GM15510 (cell line): ENCODE data around the gene ACTG1.

Experiments used
- POLR2A ChIP-seq: IDR thresholded peaks from 3 replicates; pipeline ENCODE4 v1.6.1; 2011; ENCODE audit warnings: borderline replicate concordance; ENCODE audit not compliant: insufficient read length; ENCODE audit errors: extremely low read depth

Gene ACTG1

DNA sequence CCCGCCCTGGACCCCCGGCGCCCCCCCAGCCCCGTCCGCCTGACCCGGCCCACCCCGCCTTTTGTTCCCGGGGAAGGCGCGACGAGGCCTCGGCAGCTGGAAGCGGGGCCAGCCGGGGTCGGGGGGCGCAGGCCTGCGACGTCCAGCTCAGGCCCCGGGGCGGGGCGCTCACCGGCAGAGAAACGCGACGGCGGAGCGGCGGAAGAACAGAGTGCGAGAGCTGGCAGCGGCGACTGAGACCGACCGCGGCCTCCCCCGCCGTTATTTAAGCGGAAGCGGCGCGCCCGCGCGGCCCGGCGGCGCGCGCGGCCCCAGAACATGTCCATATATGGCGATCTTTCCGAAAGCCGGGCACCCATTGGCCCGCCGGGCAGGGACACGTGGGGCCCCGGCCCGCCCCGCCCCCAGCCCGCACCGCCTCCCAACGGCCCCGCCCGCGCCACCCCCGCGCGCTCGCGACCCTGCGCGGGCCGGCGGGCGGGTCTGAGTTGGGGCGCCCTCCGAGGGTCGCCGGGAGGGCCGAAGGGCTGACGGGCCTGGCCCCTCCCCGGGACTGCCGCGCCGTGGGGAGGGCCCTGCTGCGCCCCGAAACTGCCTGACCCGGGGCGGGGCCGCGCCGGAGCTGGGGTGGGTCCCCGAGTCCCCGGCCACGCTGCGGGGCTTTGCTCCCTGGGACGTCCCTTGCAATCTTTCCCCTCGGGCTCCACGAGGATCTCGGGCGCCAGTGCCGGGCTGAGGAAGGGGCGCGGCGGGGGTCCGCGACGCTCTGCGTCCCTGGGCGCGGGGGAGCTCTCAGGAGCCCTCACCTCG, at the start of gene ACTG1:
ACTG1 (minus strand) TSS at position 238 of the 810 bp plus-strand sequence. CDS start 445 bp downstream, outside the sequence.
- peak; percentile 100 for TF ChIP-seq POLR2A

DNA sequence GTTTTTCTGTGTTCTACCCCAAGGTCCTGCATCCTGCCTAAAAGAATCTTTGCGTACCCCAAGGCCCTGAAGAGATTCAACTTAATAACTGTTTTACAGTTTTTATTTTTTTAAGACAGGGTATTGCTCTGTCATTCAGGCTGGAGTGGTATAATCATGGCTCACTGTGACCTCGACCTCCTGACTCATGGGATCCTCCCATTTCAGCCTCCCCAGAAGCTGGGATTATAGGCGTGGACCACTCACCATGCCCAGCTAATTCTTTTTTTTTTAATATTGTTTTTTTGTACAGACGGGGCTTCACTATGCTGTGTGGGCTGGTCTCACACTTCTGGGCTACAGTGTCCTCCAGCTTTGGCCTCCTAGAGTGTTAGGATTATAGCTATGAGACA, 48.9 kb upstream of the ACTG1 start:
- no peak for TF ChIP-seq POLR2A

DNA sequence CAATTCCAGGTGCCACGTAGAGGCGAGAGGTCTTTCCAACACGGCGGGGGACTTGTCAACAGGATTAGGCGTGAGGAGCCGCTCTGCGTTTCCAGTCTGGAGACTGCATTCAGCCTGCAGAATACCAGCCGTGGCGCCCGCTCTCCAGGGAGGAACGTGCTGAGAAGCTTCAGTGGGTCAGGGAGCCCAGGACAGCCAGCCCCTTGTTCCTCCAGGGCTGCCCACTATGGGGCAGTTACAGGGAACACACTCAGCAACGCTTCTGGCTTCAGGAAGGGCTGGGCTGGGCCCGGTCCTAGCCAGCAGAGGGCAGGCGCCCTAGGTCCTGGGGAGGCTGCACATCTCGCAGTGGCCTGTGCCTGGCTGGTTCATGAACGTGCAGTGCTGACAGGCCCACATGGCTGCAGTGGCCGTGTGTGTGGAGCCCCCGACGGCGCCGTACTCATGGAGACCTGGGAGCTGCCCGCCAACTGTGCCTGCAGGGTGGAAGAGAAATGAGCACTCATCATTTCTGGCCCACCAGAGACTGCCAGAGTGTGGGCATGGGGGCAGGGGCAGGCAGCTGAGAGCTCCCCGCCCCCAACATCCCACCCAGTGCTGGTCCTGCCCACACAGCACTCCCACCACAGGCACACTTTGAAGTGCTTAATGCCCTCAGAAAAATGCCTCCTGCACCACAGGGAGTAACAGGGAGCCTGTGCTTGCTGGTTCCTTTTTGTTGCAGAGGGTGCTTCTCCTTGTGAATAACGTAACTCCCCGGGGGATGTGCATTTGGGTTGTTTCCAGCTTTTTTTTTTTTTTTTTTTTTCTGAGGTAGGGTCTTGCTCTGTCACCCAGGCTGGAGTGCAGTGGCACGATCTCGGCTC, 46.6 kb upstream of the ACTG1 start:
- TF ChIP-seq POLR2A = peak; percentile 12

- no peak for TF ChIP-seq POLR2A
Observed at GRCh38 chr17:81558115-81558468, 45.5 kb upstream of the ACTG1 start.

- TF ChIP-seq POLR2A = no peak
Observed at GRCh38 chr17:81557276-81558114, 44.9 kb upstream of the ACTG1 start.

DNA sequence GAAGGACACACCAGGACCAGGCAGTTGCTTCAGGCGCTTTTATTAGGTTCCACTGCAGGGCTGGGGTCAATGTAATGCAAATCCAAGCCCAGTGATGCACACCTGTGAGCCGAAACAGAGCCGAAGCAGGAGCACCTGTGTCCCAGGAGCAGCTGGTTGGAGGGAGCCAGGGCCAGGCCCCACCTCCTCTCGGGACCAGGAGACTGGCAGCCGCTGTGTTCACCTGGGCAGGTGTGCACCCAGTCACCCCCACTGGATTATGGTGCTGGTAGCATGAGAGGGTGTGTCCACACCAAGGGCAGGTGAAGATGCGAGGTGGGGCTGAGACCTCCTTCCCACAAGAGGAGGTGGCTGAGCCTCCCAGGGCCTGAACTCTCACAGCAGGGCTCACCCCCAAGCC, 44.3 kb upstream of the ACTG1 start:
- peak; percentile 10 for TF ChIP-seq POLR2A

GRCh38 chr17:81556175-81556691, 43.6 kb upstream of the ACTG1 start:
- TF ChIP-seq POLR2A = no peak

DNA sequence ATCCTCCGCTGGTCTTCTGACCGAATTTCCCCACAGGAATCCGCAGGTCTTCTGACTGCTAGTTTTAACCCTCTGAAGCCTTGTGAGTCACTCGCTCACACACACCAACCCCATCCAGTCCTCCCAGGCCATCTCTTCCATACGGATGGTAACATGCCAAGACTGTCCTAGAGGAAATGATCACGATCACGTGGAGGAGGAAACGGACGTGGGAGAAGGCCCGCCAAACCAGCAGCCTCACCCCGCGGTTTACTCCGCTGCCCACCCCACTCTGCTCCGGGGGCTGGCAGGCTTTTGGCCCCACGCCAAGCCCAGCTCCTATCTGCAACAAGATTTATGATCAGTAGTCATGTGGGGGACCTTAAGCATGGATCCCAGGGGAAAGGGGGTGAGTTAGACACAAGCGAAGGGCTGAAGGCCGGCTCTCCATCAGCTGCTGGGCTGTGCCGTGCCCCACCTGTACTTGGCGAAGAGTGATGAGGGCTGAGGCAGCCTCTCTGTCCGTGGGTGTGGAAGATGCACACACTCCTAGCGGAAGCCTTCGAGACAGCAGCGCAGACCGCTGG, 41.1 kb upstream of the ACTG1 start:
- TF ChIP-seq POLR2A = no peak

GRCh38 chr17:81553018-81553615, 40.5 kb upstream of the ACTG1 start:
- peak; percentile 57 for TF ChIP-seq POLR2A

GRCh38 chr17:81552244-81553017, 39.8 kb upstream of the ACTG1 start, which contains the start of gene FAAP100:
FAAP100 (minus strand) TSS chr17:81552353; CDS start chr17:81552330, 23 bp downstream.
- peak; percentile 94 for TF ChIP-seq POLR2A

DNA sequence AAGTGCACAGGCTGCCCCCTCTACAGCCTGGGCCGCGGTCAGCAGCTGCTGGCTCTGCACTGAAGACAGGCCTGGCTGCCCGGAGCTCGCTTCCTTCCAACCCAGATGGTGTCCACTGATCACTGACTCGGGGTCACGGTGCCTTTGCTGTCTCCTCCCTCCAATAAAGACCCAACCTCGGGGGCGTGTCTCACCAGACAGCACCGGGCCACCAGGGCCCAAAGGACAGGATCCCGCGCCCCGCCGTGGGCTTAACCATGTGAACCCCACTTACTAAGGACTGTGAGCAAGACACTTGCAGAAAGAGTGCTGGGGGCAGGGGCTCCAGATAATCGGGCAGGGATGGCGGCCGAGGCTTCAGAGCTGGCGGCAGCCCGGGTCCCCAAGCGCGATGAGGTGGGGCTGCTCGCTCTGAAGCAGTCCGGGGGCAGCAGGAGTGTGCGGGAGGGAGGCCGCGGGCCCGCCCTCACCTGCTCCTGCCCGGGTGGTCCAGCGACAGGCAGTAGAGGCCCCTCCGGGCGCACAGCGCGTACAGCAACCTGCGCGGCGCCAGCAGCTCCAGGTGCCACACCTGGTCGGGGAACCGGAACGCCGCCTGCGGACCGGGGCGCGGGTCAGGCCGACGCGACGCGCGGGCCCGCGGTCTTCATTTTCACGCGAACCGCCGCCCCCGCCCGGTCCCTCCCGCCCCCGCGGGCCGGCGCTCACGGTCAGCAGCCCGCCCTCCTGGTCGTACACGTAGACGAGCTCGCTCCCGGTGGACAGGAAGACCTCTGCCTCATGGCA, 39.1 kb upstream of the ACTG1 start:
- TF ChIP-seq POLR2A = no peak

DNA sequence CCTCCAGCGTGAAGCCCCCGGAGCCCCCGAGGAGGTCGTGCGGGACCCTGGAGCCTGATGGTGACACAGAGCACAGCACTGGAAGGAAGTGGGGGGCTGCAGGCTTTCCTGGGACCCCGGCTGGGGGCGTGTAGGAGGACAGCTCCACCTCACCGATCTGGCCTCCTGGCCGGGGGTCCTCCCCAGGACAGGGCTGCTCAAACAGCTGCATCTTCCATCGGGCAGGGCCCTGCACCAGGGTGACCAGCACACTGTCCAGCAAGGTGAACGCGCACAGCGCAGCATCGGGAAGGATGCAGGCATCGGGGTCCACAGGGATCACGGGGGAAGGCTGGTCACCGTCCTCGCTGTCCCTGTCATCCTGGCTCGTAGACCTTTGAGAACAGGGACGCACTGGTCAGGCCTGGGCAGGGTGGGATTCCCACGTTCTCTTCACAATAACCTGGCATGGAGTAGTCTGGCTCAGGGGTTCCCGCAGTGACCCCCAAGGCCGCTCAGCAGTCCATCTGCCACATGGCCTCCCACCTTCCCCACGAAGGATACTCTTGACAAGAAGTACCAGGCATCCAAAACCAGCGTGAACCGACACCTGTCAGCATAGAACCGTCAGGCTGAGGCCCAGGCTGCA, 38.3 kb upstream of the ACTG1 start:
- TF ChIP-seq POLR2A = no peak
